Natural killer cell (primary cell): ENCODE results near the gene PCDHB16. TPM values are rescaled to one million over a fixed set of nuclear protein-coding genes. Genes with fewer than 3 reads are reported as not detected.
"Not testable (repeated sequence)": the region's sequence is repeated elsewhere in the genome, so short reads cannot be mapped to it uniquely, and the experiment has no call there.

Experiments used
- ATAC-seq, 3 donors: fragments of 150-1000 bp in 2 of 3; fragments of 200-7000 bp in 1 of 3; cut with Tn5 transposase; 1 replicate in 1 of 3; 2 replicates in 2 of 3; pipeline ENCODE4 v1.10.0; 2021; ENCODE audit warnings: mild to moderate bottlenecking in 2 of 3, moderate library complexity in 2 of 3
- DNase-seq, 2 donors: peaks; one replicate each; pipeline versions ENCODE4 v3.0.0 to v3.0.0-alpha.2; 2013 to 2021; ENCODE audit warnings: mixed read lengths in 1 of 2
- H3K27ac ChIP-seq: one replicate; pipeline ENCODE4 v1.5.1; 2013; ENCODE audit warnings: mild to moderate bottlenecking, low read length
- H3K27me3 ChIP-seq: one replicate; pipeline ENCODE4 v1.6.1; 2013; ENCODE audit warnings: low read length; ENCODE audit not compliant: control insufficient read depth, insufficient read depth
- H3K36me3 ChIP-seq: one replicate; pipeline ENCODE4 v1.6.1; 2013; ENCODE audit warnings: low read length; ENCODE audit not compliant: control insufficient read depth, insufficient read depth
- H3K4me1 ChIP-seq: one replicate; pipeline ENCODE4 v1.6.1; 2013; ENCODE audit warnings: low read length; ENCODE audit not compliant: control insufficient read depth, insufficient read depth
- H3K4me3 ChIP-seq: one replicate; pipeline ENCODE4 v1.5.1; 2013; ENCODE audit warnings: low read length
- H3K9me3 ChIP-seq: one replicate; pipeline ENCODE4 v1.6.1; 2013; ENCODE audit warnings: low read length; ENCODE audit not compliant: control insufficient read depth, insufficient read depth
- H3K27ac Mint-ChIP-seq, 2 donors: one replicate each; pipeline ENCODE4 v1.8.0; 2022; ENCODE audit warnings: mild to moderate bottlenecking in 2 of 2, mixed read lengths in 2 of 2, moderate library complexity in 1 of 2
- H3K27me3 Mint-ChIP-seq, 2 donors: one replicate each; pipeline ENCODE4 v1.8.0; 2022; ENCODE audit warnings: low read depth in 2 of 2, mixed read lengths in 2 of 2
- H3K36me3 Mint-ChIP-seq: one replicate; pipeline ENCODE4 v1.8.0; 2022; ENCODE audit warnings: mixed read lengths
- H3K4me1 Mint-ChIP-seq, 2 donors: one replicate each; pipeline ENCODE4 v1.8.0; 2022; ENCODE audit warnings: mixed read lengths in 2 of 2
- H3K4me3 Mint-ChIP-seq: one replicate; pipeline ENCODE4 v1.8.0; 2022; ENCODE audit warnings: mild to moderate bottlenecking, moderate library complexity, mixed read lengths
- H3K9me3 Mint-ChIP-seq, 2 donors: one replicate each; pipeline ENCODE4 v1.8.0; 2022; ENCODE audit warnings: mixed read lengths in 2 of 2
- WGBS: methylation state at CpG from one replicate; pipeline ENCODE4 v1.1.7; 2013; ENCODE audit warnings: missing lambda C conversion rate; ENCODE audit not compliant: insufficient coverage; 5-methylcytosine and 5-hydroxymethylcytosine counted together
- intact Hi-C: fragments of 100-400 bp; cut with micrococcal nuclease; formaldehyde crosslinking; loops from one replicate; pipeline ENCODE4 v1.14.2; 2022
- total RNA-seq, 4 donors: library from RNA; stranded (reverse); fragments of 120-200 nt in 1 of 4; gene quantifications; one replicate each; pipeline versions ENCODE4 v1.2.3 to v1.2.4, GENCODE V29; 2013 to 2022
- TF ChIP-seq, protein P1 (sequence below): fragments of 200-600 bp; IDR thresholded peaks from one replicate; pipeline ENCODE4 v1.8.0; 2022; ENCODE audit warnings: antibody characterized with exemption

The PCDHB16 gene
- total RNA-seq, 3 donors from 2014 or later (not counting 1 experiment from before 2014, with no cell fraction given), result not detected

GRCh38 chr5:141208478-141208877, 26.3 kb downstream of the PCDHB16 start, which contains the start of gene PCDHB12:
Gene PCDHB12 (plus strand): TSS chr5:141208719. CDS start chr5:141208908, 189 bp downstream.
- H3K4me3 Mint-ChIP-seq, result no peak within 1 kb of the TSS
- H3K4me3 ChIP-seq, result no peak within 1 kb of the TSS
- H3K9me3 ChIP-seq, result no peaks in the 10 kb centered on the region
- intact Hi-C loops, result no loop called here
- DNase-seq (peak in 1 of 2 donors; percentile 4), ATAC-seq (no peak)
- H3K27ac Mint-ChIP-seq, result no peak within 1 kb of the TSS
- H3K36me3 Mint-ChIP-seq, result no peaks in the 10 kb centered on the region
- no peaks in the 10 kb centered on the region for H3K36me3 ChIP-seq
- TF ChIP-seq, protein P1, sequence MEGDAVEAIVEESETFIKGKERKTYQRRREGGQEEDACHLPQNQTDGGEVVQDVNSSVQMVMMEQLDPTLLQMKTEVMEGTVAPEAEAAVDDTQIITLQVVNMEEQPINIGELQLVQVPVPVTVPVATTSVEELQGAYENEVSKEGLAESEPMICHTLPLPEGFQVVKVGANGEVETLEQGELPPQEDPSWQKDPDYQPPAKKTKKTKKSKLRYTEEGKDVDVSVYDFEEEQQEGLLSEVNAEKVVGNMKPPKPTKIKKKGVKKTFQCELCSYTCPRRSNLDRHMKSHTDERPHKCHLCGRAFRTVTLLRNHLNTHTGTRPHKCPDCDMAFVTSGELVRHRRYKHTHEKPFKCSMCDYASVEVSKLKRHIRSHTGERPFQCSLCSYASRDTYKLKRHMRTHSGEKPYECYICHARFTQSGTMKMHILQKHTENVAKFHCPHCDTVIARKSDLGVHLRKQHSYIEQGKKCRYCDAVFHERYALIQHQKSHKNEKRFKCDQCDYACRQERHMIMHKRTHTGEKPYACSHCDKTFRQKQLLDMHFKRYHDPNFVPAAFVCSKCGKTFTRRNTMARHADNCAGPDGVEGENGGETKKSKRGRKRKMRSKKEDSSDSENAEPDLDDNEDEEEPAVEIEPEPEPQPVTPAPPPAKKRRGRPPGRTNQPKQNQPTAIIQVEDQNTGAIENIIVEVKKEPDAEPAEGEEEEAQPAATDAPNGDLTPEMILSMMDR, result no peak
- H3K4me1 ChIP-seq, result no peaks in the 10 kb centered on the region
- H3K27me3 Mint-ChIP-seq, result peaks cover 9 to 30% of the 10 kb centered on the region in 2 donors
- no peaks in the 10 kb centered on the region for H3K4me1 Mint-ChIP-seq
- H3K27ac ChIP-seq, result no peak within 1 kb of the TSS
- peaks cover 12% of the 10 kb centered on the region for H3K27me3 ChIP-seq
- no peaks in the 10 kb centered on the region for H3K9me3 Mint-ChIP-seq
- 31% methylated on average over 9 of the region's 11 CpGs for WGBS

DNA sequence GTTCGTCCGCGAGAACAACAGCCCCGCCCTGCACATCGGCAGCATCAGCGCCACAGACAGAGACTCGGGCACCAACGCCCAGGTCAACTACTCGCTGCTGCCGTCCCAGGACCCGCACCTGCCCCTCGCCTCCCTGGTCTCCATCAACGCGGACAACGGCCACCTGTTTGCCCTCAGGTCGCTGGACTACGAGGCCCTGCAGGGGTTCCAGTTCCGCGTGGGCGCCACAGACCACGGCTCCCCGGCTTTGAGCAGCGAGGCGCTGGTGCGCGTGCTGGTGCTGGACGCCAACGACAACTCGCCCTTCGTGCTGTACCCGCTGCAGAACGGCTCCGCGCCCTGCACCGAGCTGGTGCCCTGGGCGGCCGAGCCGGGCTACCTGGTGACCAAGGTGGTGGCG, 28.1 kb downstream of the PCDHB16 start:
- H3K4me3 ChIP-seq, ATAC-seq, H3K27ac ChIP-seq, H3K4me3 Mint-ChIP-seq, DNase-seq, H3K4me1 ChIP-seq, H3K4me1 Mint-ChIP-seq, H3K9me3 ChIP-seq, H3K27ac Mint-ChIP-seq, intact Hi-C loops, H3K36me3 ChIP-seq, H3K36me3 Mint-ChIP-seq, H3K9me3 Mint-ChIP-seq: not testable (repeated sequence)
- H3K27me3 ChIP-seq, result peaks cover 12% of the 10 kb centered on the region
- 38% methylated on average over 26 of the region's 39 CpGs for WGBS
- H3K27me3 Mint-ChIP-seq, result peaks cover 9 to 38% of the 10 kb centered on the region in 2 donors

DNA sequence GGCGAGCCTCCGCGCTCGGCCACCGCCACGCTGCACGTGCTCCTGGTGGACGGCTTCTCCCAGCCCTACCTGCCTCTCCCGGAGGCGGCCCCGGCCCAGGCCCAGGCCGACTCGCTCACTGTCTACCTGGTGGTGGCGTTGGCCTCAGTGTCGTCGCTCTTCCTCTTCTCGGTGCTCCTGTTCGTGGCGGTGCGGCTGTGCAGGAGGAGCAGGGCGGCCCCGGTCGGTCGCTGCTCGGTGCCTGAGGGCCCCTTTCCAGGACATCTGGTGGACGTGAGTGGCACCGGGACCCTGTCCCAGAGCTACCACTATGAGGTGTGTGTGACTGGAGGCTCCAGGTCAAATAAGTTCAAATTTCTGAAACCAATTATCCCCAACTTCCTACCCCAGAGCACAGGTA, 28.7 kb downstream of the PCDHB16 start:
- H3K27ac Mint-ChIP-seq, H3K9me3 Mint-ChIP-seq, H3K4me3 ChIP-seq, H3K4me1 ChIP-seq, H3K9me3 ChIP-seq, intact Hi-C loops, H3K27ac ChIP-seq, H3K36me3 Mint-ChIP-seq, DNase-seq, H3K36me3 ChIP-seq, ATAC-seq, H3K4me1 Mint-ChIP-seq, H3K4me3 Mint-ChIP-seq: not testable (repeated sequence)
- WGBS, result 28% methylated on average over 21 of the region's 27 CpGs
- peaks cover 9 to 38% of the 10 kb centered on the region in 2 donors for H3K27me3 Mint-ChIP-seq
- H3K27me3 ChIP-seq, result peaks cover 12% of the 10 kb centered on the region

DNA sequence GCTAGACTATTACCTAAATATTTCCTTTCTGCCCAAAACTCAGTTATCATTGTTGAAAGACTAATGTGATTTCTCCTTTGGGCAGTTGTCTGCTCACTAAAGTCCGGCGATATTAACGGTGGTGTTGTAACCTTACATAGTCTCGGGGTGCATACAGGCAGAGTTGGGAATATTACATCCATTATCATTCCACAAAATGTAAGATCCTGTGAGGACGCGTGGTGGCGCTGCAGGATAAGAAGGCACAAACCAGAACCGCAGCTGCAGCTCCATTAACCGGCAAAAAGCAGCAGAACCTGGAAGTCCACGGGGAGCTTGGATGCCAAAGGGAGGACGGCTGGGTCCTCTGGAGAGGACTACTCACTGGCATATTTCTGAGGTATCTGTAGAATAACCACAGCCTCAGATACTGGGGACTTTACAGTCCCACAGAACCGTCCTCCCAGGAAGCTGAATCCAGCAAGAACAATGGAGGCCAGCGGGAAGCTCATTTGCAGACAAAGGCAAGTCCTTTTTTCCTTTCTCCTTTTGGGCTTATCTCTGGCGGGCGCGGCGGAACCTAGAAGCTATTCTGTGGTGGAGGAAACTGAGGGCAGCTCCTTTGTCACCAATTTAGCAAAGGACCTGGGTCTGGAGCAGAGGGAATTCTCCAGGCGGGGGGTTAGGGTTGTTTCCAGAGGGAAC, 31.6 kb downstream of the PCDHB16 start, which contains the start of gene PCDHB13:
PCDHB13 (plus strand) TSS at position 264 of the 684 bp plus-strand sequence; CDS start at position 469, 205 bp downstream.
- H3K27me3 ChIP-seq, intact Hi-C loops, H3K27ac ChIP-seq, H3K36me3 Mint-ChIP-seq, H3K4me3 Mint-ChIP-seq, H3K4me3 ChIP-seq, H3K4me1 Mint-ChIP-seq, H3K9me3 Mint-ChIP-seq, H3K27ac Mint-ChIP-seq, ATAC-seq, H3K4me1 ChIP-seq, H3K36me3 ChIP-seq, H3K9me3 ChIP-seq: not testable (repeated sequence)
- H3K27me3 Mint-ChIP-seq, result peaks cover 9 to 33% of the 10 kb centered on the region in 2 donors
- WGBS, result 14% methylated on average over 12 of the region's 18 CpGs
- peak in 1 of 2 donors; percentile 53 for DNase-seq

- H3K27me3 Mint-ChIP-seq, result peaks cover 4 to 29% of the 10 kb centered on the region in 2 donors
- H3K27ac Mint-ChIP-seq, H3K27ac ChIP-seq, H3K4me3 Mint-ChIP-seq, H3K4me3 ChIP-seq, H3K9me3 ChIP-seq, ATAC-seq, H3K4me1 ChIP-seq, H3K9me3 Mint-ChIP-seq, DNase-seq, H3K27me3 ChIP-seq, H3K4me1 Mint-ChIP-seq, H3K36me3 Mint-ChIP-seq, intact Hi-C loops, H3K36me3 ChIP-seq: not testable (repeated sequence)
- 63% methylated on average over 7 of the region's 12 CpGs for WGBS
Observed at GRCh38 chr5:141214583-141214982, 32.4 kb downstream of the PCDHB16 start.

GRCh38 chr5:141215504-141215903, 33.3 kb downstream of the PCDHB16 start:
- DNase-seq, H3K36me3 Mint-ChIP-seq, H3K4me1 Mint-ChIP-seq, H3K9me3 Mint-ChIP-seq, H3K4me1 ChIP-seq, H3K27ac Mint-ChIP-seq, H3K4me3 ChIP-seq, H3K4me3 Mint-ChIP-seq, H3K27me3 ChIP-seq, H3K9me3 ChIP-seq, H3K36me3 ChIP-seq, ATAC-seq, H3K27ac ChIP-seq, intact Hi-C loops: not testable (repeated sequence)
- H3K27me3 Mint-ChIP-seq, result peaks cover 0 to 31% of the 10 kb centered on the region in 2 donors
- 41% methylated on average over 28 of the region's 40 CpGs for WGBS

GRCh38 chr5:141216035-141216434, 33.8 kb downstream of the PCDHB16 start:
- DNase-seq, H3K27ac Mint-ChIP-seq, H3K27ac ChIP-seq, H3K27me3 ChIP-seq, H3K36me3 Mint-ChIP-seq, H3K9me3 Mint-ChIP-seq, H3K9me3 ChIP-seq, intact Hi-C loops, ATAC-seq, H3K4me3 Mint-ChIP-seq, H3K36me3 ChIP-seq, H3K4me3 ChIP-seq, H3K4me1 ChIP-seq, H3K4me1 Mint-ChIP-seq: not testable (repeated sequence)
- H3K27me3 Mint-ChIP-seq, result peaks cover 0 to 29% of the 10 kb centered on the region in 2 donors
- 45% methylated on average over 15 of the region's 26 CpGs for WGBS
